WTC11 (cell line): ENCODE results near the gene MADD.

Experiments
- ESRRA ChIP-seq: sonication (generic); formaldehyde crosslinking; IDR thresholded peaks from 2 replicates; pipeline ENCODE4 v1.8.1; 2022; ENCODE audit warnings: mild to moderate bottlenecking, missing genetic modification reagents, borderline replicate concordance
- TF ChIP-seq, protein P1 (sequence below): fragments of 200-600 bp; IDR thresholded peaks from 2 replicates; pipeline ENCODE4 v1.8.0; 2022; ENCODE audit warnings: antibody characterized with exemption

DNA sequence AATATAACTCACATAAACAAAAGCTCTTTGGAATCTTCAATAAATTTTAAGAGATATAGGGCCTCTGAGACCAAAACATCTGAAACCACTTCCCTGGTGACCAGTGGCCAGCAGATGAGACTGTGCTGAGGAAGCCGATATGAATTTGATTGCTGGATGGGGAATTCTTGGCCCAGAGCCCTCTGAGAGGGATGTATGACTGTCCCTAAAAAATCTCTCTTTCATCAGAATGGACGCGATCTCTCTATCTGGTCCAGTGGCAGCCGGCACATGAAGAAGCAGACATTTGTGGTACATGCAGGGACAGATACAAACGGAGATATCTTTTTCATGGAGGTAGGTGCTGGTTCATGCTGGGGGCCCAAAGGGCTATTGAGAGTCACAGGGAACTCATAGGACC is 45.1 kb downstream of the MADD start:
- no peak for TF ChIP-seq ESRRA (CRISPR knock-in tag)
- TF ChIP-seq, protein P1, sequence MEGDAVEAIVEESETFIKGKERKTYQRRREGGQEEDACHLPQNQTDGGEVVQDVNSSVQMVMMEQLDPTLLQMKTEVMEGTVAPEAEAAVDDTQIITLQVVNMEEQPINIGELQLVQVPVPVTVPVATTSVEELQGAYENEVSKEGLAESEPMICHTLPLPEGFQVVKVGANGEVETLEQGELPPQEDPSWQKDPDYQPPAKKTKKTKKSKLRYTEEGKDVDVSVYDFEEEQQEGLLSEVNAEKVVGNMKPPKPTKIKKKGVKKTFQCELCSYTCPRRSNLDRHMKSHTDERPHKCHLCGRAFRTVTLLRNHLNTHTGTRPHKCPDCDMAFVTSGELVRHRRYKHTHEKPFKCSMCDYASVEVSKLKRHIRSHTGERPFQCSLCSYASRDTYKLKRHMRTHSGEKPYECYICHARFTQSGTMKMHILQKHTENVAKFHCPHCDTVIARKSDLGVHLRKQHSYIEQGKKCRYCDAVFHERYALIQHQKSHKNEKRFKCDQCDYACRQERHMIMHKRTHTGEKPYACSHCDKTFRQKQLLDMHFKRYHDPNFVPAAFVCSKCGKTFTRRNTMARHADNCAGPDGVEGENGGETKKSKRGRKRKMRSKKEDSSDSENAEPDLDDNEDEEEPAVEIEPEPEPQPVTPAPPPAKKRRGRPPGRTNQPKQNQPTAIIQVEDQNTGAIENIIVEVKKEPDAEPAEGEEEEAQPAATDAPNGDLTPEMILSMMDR, result no peak
